Activated B cell treated with CpG ODN at 0.5 μM for 24 hours (primary cell): ENCODE data around the gene NUDT3. TPM values are rescaled to one million over a fixed set of nuclear protein-coding genes. Genes with fewer than 3 reads are reported as not detected.

ENCODE experiments used
- ATAC-seq: fragments of 200-7000 bp; cut with Tn5 transposase; one replicate; pipeline ENCODE4 v1.10.0; 2021; ENCODE audit warnings: low read depth, mild to moderate bottlenecking, moderate library complexity
- CTCF ChIA-PET: fragments of 350-600 bp; sonication (Branson Sonifier 250); formaldehyde crosslinking; loops from one replicate; lab custom pipeline; 2021; ENCODE audit warnings: antibody characterized with exemption; lab: Charles Lee
- POLR2A ChIA-PET: fragments of 350-600 bp; sonication (Branson Sonifier 250); formaldehyde crosslinking; loops from one replicate; lab custom pipeline; 2021; ENCODE audit warnings: antibody characterized with exemption; lab: Charles Lee
- DNase-seq: peaks from one replicate; pipeline ENCODE4 v3.0.0; 2022
- H3K27ac Mint-ChIP-seq: one replicate; pipeline ENCODE4 v1.8.0; 2020; ENCODE audit warnings: mixed read lengths
- H3K27me3 Mint-ChIP-seq: one replicate; pipeline ENCODE4 v1.8.0; 2021; ENCODE audit warnings: mixed read lengths
- H3K36me3 Mint-ChIP-seq: one replicate; pipeline ENCODE4 v1.8.0; 2021; ENCODE audit warnings: low read depth, mixed read lengths
- H3K4me1 Mint-ChIP-seq: one replicate; pipeline ENCODE4 v1.8.0; 2021; ENCODE audit warnings: mixed read lengths
- H3K4me3 Mint-ChIP-seq: one replicate; pipeline ENCODE4 v1.8.0; 2020; ENCODE audit warnings: mild to moderate bottlenecking, mixed read lengths
- H3K9me3 Mint-ChIP-seq: one replicate; pipeline ENCODE4 v1.8.0; 2020; ENCODE audit warnings: mixed read lengths
- CTCF ChIP-seq: fragments of 200-600 bp; IDR thresholded peaks from one replicate; pipeline ENCODE4 v1.8.0; 2022; ENCODE audit warnings: antibody characterized with exemption, mild to moderate bottlenecking
- intact Hi-C: fragments of 100-400 bp; cut with micrococcal nuclease; formaldehyde crosslinking; loops from one replicate; pipeline ENCODE4 v1.15.1; 2024
- total RNA-seq: library from RNA; stranded (reverse); gene quantifications from 2 replicates; pipeline ENCODE4 v1.2.3, GENCODE V29; 2022

NUDT3 gene
- total RNA-seq, 1 donor from 2014 or later, result 27.0 TPM

- ATAC-seq (no peak), DNase-seq (no peak)
- intact Hi-C loops, result no loop called here
- ChIA-PET CTCF (interaction anchor here (0.8 to 1.4 kb wide), 2 partner anchors 48 to 172 kb away, joined by 4 to 9 read pairs; no protein-coding TSS in a partner anchor), POLR2A (interaction anchor here (0.7 to 2.3 kb wide), 3 partner anchors 19 to 42 kb away, joined by 5 to 13 read pairs (median 9); no protein-coding TSS in a partner anchor)
- Mint-ChIP-seq H3K27me3 (no peaks in the 10 kb centered on the region), H3K4me1 (peaks cover 70% of the 10 kb centered on the region), H3K4me3 (no peak overlapping the region), H3K36me3 (peaks cover 74% of the 10 kb centered on the region), H3K27ac (peak overlapping the region; percentile 37), H3K9me3 (no peaks in the 10 kb centered on the region)
- TF ChIP-seq CTCF, result no peak
Measured at GRCh38 chr6:34243131-34243771, 149.2 kb downstream of the NUDT3 start.

- intact Hi-C loops, result no loop called here
- no peak for TF ChIP-seq CTCF
- ChIA-PET POLR2A (interaction anchor here (1.4 kb wide), 1 partner anchor 18 kb away, joined by 5 read pairs; no protein-coding TSS in a partner anchor), CTCF (interaction anchor here (0.9 kb wide), 1 partner anchor 173 kb away, joined by 3 read pairs; no protein-coding TSS in a partner anchor)
- no peak for DNase-seq
- no peak for ATAC-seq
- H3K27ac Mint-ChIP-seq, result peak overlapping the region; percentile 37
- no peaks in the 10 kb centered on the region for H3K9me3 Mint-ChIP-seq
- H3K4me3 Mint-ChIP-seq, result no peak overlapping the region
- H3K36me3 Mint-ChIP-seq, result peaks cover 74% of the 10 kb centered on the region
- no peaks in the 10 kb centered on the region for H3K27me3 Mint-ChIP-seq
- peaks cover 64% of the 10 kb centered on the region for H3K4me1 Mint-ChIP-seq
Measured at GRCh38 chr6:34242252-34243130, 150.0 kb downstream of the NUDT3 start.

- intact Hi-C loops, result no loop called here
- Mint-ChIP-seq H3K36me3 (peaks cover 74% of the 10 kb centered on the region), H3K27me3 (no peaks in the 10 kb centered on the region), H3K4me3 (no peak overlapping the region), H3K27ac (peak overlapping the region; percentile 53), H3K9me3 (no peaks in the 10 kb centered on the region), H3K4me1 (peaks cover 57% of the 10 kb centered on the region)
- no peak for DNase-seq
- no peak for ATAC-seq
- ChIA-PET POLR2A (interaction anchor here (1.4 kb wide), 1 partner anchor 18 kb away, joined by 5 read pairs; no protein-coding TSS in a partner anchor), CTCF (interaction anchor here (0.9 kb wide), 1 partner anchor 174 kb away, joined by 3 read pairs; no protein-coding TSS in a partner anchor)
- no peak for TF ChIP-seq CTCF
Measured at GRCh38 chr6:34241351-34242215, 150.9 kb downstream of the NUDT3 start.

GRCh38 chr6:34240329-34241248 is 151.9 kb downstream of the NUDT3 start:
- ATAC-seq (no peak), DNase-seq (no peak)
- TF ChIP-seq CTCF, result no peak
- peaks cover 56% of the 10 kb centered on the region for H3K4me1 Mint-ChIP-seq
- H3K4me3 Mint-ChIP-seq, result no peak overlapping the region
- peaks cover 67% of the 10 kb centered on the region for H3K36me3 Mint-ChIP-seq
- peak overlapping the region; percentile 53 for H3K27ac Mint-ChIP-seq
- CTCF ChIA-PET, result interaction anchor here (1.1 to 1.4 kb wide), 3 partner anchors 44 to 175 kb away, joined by 3 to 5 read pairs (median 3); no protein-coding TSS in a partner anchor
- intact Hi-C loops, result no loop called here
- no peaks in the 10 kb centered on the region for H3K9me3 Mint-ChIP-seq
- POLR2A ChIA-PET, result interaction anchor here (0.7 to 1.0 kb wide), 3 partner anchors 8 to 19 kb away, joined by 3 to 5 read pairs (median 3); partner anchors contain the start of gene SMIM29
- H3K27me3 Mint-ChIP-seq, result no peaks in the 10 kb centered on the region
